Upper lobe of right lung (tissue), 1 donor: ENCODE measurements around the gene ACP7. TPM values are rescaled to one million over a fixed set of nuclear protein-coding genes. Genes with fewer than 3 reads are reported as not detected.

ENCODE experiments used
- ATAC-seq: fragments of 200-7000 bp; cut with Tn5 transposase; one replicate; pipeline ENCODE4 v1.9.1; 2020; ENCODE audit warnings: mild to moderate bottlenecking, moderate library complexity
- DNase-seq: peaks from one replicate; pipeline ENCODE4 v3.0.0-alpha.2; 2020
- H3K27ac ChIP-seq: fragments of 200-600 bp; one replicate; pipeline ENCODE4 v1.8.0; 2022
- H3K27me3 ChIP-seq: fragments of 200-600 bp; one replicate; pipeline ENCODE4 v1.8.0; 2022; ENCODE audit warnings: mild to moderate bottlenecking
- H3K36me3 ChIP-seq: fragments of 200-600 bp; one replicate; pipeline ENCODE4 v1.8.0; 2022
- H3K4me1 ChIP-seq: fragments of 200-600 bp; one replicate; pipeline ENCODE4 v1.8.0; 2022
- H3K4me3 ChIP-seq: fragments of 200-600 bp; one replicate; pipeline ENCODE4 v1.8.0; 2022; ENCODE audit warnings: mild to moderate bottlenecking
- H3K9me3 ChIP-seq: fragments of 200-600 bp; one replicate; pipeline ENCODE4 v1.8.0; 2022
- CTCF ChIP-seq: fragments of 200-600 bp; IDR thresholded peaks from one replicate; pipeline ENCODE4 v1.8.0; 2022; ENCODE audit warnings: antibody characterized with exemption
- intact Hi-C: fragments of 100-400 bp; cut with DNase I; formaldehyde crosslinking; loops from one replicate; pipeline ENCODE4 v1.11.0; 2022
- long read RNA-seq: library from polyadenylated mRNA; unstranded; transcript quantifications from one replicate; pipeline ENCODE4 v2.0.0, GENCODE V29; 2021
- total RNA-seq: library from RNA; stranded (reverse); fragmentation: NEBNext Ultra II Directional; extraction: Animal tissue kit (Norgen Biotek cat#: 25700); gene quantifications from one replicate; pipeline ENCODE4 v1.2.1, GENCODE V29; 2021
- donor health status: DM: no; HTN: yes; CAD: no; lungs with severe emphysema.

Gene ACP7
- not detected for total RNA-seq
- long read RNA-seq: 0 reads

- no peak for TF ChIP-seq CTCF
- intact Hi-C loops: no loop called here
- Histone ChIP-seq H3K4me3 (peak within 1 kb of the TSS; percentile 3), H3K27ac (no peak within 1 kb of the TSS), H3K9me3 (no peaks in the 10 kb centered on the region), H3K27me3 (peaks cover 73% of the 10 kb centered on the region), H3K36me3 (no peaks in the 10 kb centered on the region), H3K4me1 (peaks cover 9% of the 10 kb centered on the region)
- DNase-seq (no peak), ATAC-seq (peak; percentile 53)
Observed at GRCh38 chr19:39083983-39084731, at the start of gene ACP7. TSS of gene ACP7 (plus strand) at chr19:39084368. CDS start at chr19:39085270, 902 bp downstream.

GRCh38 chr19:39036581-39036980 lies 47.6 kb upstream of the ACP7 start:
- DNase-seq (no peak), ATAC-seq (no peak)
- peaks cover 10% of the 10 kb centered on the region for H3K4me1 ChIP-seq
- no peaks in the 10 kb centered on the region for H3K9me3 ChIP-seq
- TF ChIP-seq CTCF: no peak
- H3K27ac ChIP-seq: no peak overlapping the region
- no peaks in the 10 kb centered on the region for H3K27me3 ChIP-seq
- intact Hi-C loops: no loop called here
- H3K36me3 ChIP-seq: no peaks in the 10 kb centered on the region
- H3K4me3 ChIP-seq: no peak overlapping the region

GRCh38 chr19:39037194-39037593 lies 47.0 kb upstream of the ACP7 start:
- Histone ChIP-seq H3K27ac (no peak overlapping the region), H3K4me1 (peaks cover 10% of the 10 kb centered on the region), H3K4me3 (no peak overlapping the region), H3K27me3 (no peaks in the 10 kb centered on the region), H3K9me3 (no peaks in the 10 kb centered on the region), H3K36me3 (no peaks in the 10 kb centered on the region)
- intact Hi-C loops: no loop called here
- no peak for DNase-seq
- TF ChIP-seq CTCF: no peak
- no peak for ATAC-seq

GRCh38 chr19:39038098-39038497 lies 46.1 kb upstream of the ACP7 start:
- H3K27me3 ChIP-seq: no peaks in the 10 kb centered on the region
- TF ChIP-seq CTCF: peak; percentile 18
- intact Hi-C loops: no loop called here
- DNase-seq (peak; percentile 68), ATAC-seq (peak; percentile 88)
- no peak overlapping the region for H3K4me3 ChIP-seq
- no peaks in the 10 kb centered on the region for H3K36me3 ChIP-seq
- peaks cover 4% of the 10 kb centered on the region for H3K4me1 ChIP-seq
- no peak overlapping the region for H3K27ac ChIP-seq
- no peaks in the 10 kb centered on the region for H3K9me3 ChIP-seq

- ATAC-seq: no peak
- intact Hi-C loops: no loop called here
- Histone ChIP-seq H3K27ac (no peak overlapping the region), H3K4me3 (no peak overlapping the region), H3K9me3 (no peaks in the 10 kb centered on the region), H3K36me3 (no peaks in the 10 kb centered on the region), H3K27me3 (no peaks in the 10 kb centered on the region), H3K4me1 (no peaks in the 10 kb centered on the region)
- no peak for TF ChIP-seq CTCF
- no peak for DNase-seq
Observed at GRCh38 chr19:39045506-39045905, 38.7 kb upstream of the ACP7 start.
